ENCODE measurements around the gene NCOR2.

Gene NCOR2

GRCh38 chr12:124570810-124571209 is 3.4 kb upstream of the NCOR2 start:
- ChIA-PET POLR2A (no interaction called here), CTCF (interaction anchor here (0.6 to 1.9 kb wide), 8 partner anchors 8 to 111 kb away, joined by 3 to 8 read pairs (median 3); no protein-coding TSS in a partner anchor)
- H3K36me3 ChIP-seq (ENCODE audit: control insufficient read depth in 4 of 4, insufficient read depth in 4 of 4, low read length in 3 of 4) = no peaks in the 10 kb centered on the region
- H3K9me3 ChIP-seq (ENCODE audit: control extremely low read depth in 1 of 5, control insufficient read depth in 4 of 5, insufficient read depth in 2 of 5, low read depth in 1 of 5, low read length in 4 of 5) = no peaks in the 10 kb centered on the region
- no peaks in the 10 kb centered on the region for H3K27me3 ChIP-seq (replicated peaks in 2 of 5; ENCODE audit: control insufficient read depth in 4 of 5, insufficient read depth in 5 of 5, low read length in 4 of 5)
- no peak for DNase-seq
- no peak overlapping the region for H3K27ac ChIP-seq (ENCODE audit: insufficient read depth in 1 of 2, low read depth in 1 of 2, low read length in 2 of 2, poor library complexity in 1 of 2, severe bottlenecking in 2 of 2)
- H3K4me1 ChIP-seq (ENCODE audit: control extremely low read depth in 1 of 4, control insufficient read depth in 4 of 4, insufficient read depth in 4 of 4, low read length in 3 of 4) = peaks cover 0 to 38% (median 36%) of the 10 kb centered on the region in 4 experiments
- WGBS (ENCODE audit: insufficient coverage) = 100% methylated on average over 1 of the region's 1 CpG
- H3K4me3 ChIP-seq (ENCODE audit: control insufficient read depth in 1 of 7, extremely low read depth in 1 of 7, insufficient read depth in 4 of 7, low read depth in 2 of 7, low read length in 6 of 7) = no peak overlapping the region

- WGBS (ENCODE audit: insufficient coverage) = 95% methylated on average over 17 of the region's 17 CpGs
- peaks cover 3 to 50% (median 46%) of the 10 kb centered on the region in 4 experiments for H3K4me1 ChIP-seq (ENCODE audit: control extremely low read depth in 1 of 4, control insufficient read depth in 4 of 4, insufficient read depth in 4 of 4, low read length in 3 of 4)
- H3K27ac ChIP-seq (ENCODE audit: insufficient read depth in 1 of 2, low read depth in 1 of 2, low read length in 2 of 2, poor library complexity in 1 of 2, severe bottlenecking in 2 of 2) = no peak overlapping the region
- CTCF ChIA-PET = interaction anchor here (0.6 to 2.2 kb wide), 27 partner anchors 10 to 290 kb away, joined by 3 to 8 read pairs (median 4); no protein-coding TSS in a partner anchor
- no peak for DNase-seq
- H3K4me3 ChIP-seq (ENCODE audit: control insufficient read depth in 1 of 7, extremely low read depth in 1 of 7, insufficient read depth in 4 of 7, low read depth in 2 of 7, low read length in 6 of 7) = no peak overlapping the region
- no peaks in the 10 kb centered on the region for H3K36me3 ChIP-seq (ENCODE audit: control insufficient read depth in 4 of 4, insufficient read depth in 4 of 4, low read length in 3 of 4)
- no peaks in the 10 kb centered on the region for H3K27me3 ChIP-seq (replicated peaks in 2 of 5; ENCODE audit: control insufficient read depth in 4 of 5, insufficient read depth in 5 of 5, low read length in 4 of 5)
- POLR2A ChIA-PET = no interaction called here
- H3K9me3 ChIP-seq (ENCODE audit: control extremely low read depth in 1 of 5, control insufficient read depth in 4 of 5, insufficient read depth in 2 of 5, low read depth in 1 of 5, low read length in 4 of 5) = no peaks in the 10 kb centered on the region
Measured at GRCh38 chr12:124569375-124570148, 2.1 kb upstream of the NCOR2 start.

GRCh38 chr12:124568431-124569374 is 1.3 kb upstream of the NCOR2 start:
- CTCF ChIA-PET = interaction anchor here (0.7 to 8.3 kb wide), 22 partner anchors 11 to 203 kb away, joined by 3 to 62 read pairs (median 4); no protein-coding TSS in a partner anchor

GRCh38 chr12:124567673-124568373 is 411 bp upstream of the NCOR2 start:
- CTCF ChIA-PET = interaction anchor here (0.6 to 8.3 kb wide), 6 partner anchors 15 to 195 kb away, joined by 3 to 62 read pairs (median 4); no protein-coding TSS in a partner anchor

More at GRCh38 chr12:124568431-124569374, 1.3 kb upstream of the NCOR2 start:
- 27% methylated on average over 11 of the region's 28 CpGs for WGBS (ENCODE audit: insufficient coverage)
- peak overlapping the region in 4 of 7 experiments; percentile 65 to 84 (median 76) for H3K4me3 ChIP-seq (ENCODE audit: control insufficient read depth in 1 of 7, extremely low read depth in 1 of 7, insufficient read depth in 4 of 7, low read depth in 2 of 7, low read length in 6 of 7)
- H3K27me3 ChIP-seq (replicated peaks in 2 of 5; ENCODE audit: control insufficient read depth in 4 of 5, insufficient read depth in 5 of 5, low read length in 4 of 5) = no peaks in the 10 kb centered on the region
- H3K9me3 ChIP-seq (ENCODE audit: control extremely low read depth in 1 of 5, control insufficient read depth in 4 of 5, insufficient read depth in 2 of 5, low read depth in 1 of 5, low read length in 4 of 5) = no peaks in the 10 kb centered on the region
- H3K27ac ChIP-seq (ENCODE audit: insufficient read depth in 1 of 2, low read depth in 1 of 2, low read length in 2 of 2, poor library complexity in 1 of 2, severe bottlenecking in 2 of 2) = peak overlapping the region in 1 of 2 experiments; percentile 73
- peaks cover 5 to 50% (median 46%) of the 10 kb centered on the region in 4 experiments for H3K4me1 ChIP-seq (ENCODE audit: control extremely low read depth in 1 of 4, control insufficient read depth in 4 of 4, insufficient read depth in 4 of 4, low read length in 3 of 4)
- peak; percentile 94 to 97 (median 96) for DNase-seq
- POLR2A ChIA-PET = interaction anchor here (0.7 to 0.9 kb wide), 2 partner anchors 14 to 41 kb away, joined by 3 to 4 read pairs; no protein-coding TSS in a partner anchor
- H3K36me3 ChIP-seq (ENCODE audit: control insufficient read depth in 4 of 4, insufficient read depth in 4 of 4, low read length in 3 of 4) = no peaks in the 10 kb centered on the region

GRCh38 chr12:124566161-124566996 is 1.0 kb downstream of the NCOR2 start:
- POLR2A ChIA-PET = interaction anchor here (0.9 to 2.5 kb wide), 4 partner anchors 12 to 45 kb away, joined by 3 to 15 read pairs (median 4); no protein-coding TSS in a partner anchor
- peak overlapping the region; percentile 64 to 92 (median 80) for H3K4me3 ChIP-seq (ENCODE audit: control insufficient read depth in 1 of 7, extremely low read depth in 1 of 7, insufficient read depth in 4 of 7, low read depth in 2 of 7, low read length in 6 of 7)
- no peaks in the 10 kb centered on the region for H3K27me3 ChIP-seq (replicated peaks in 2 of 5; ENCODE audit: control insufficient read depth in 4 of 5, insufficient read depth in 5 of 5, low read length in 4 of 5)
- peaks cover 5 to 66% (median 50%) of the 10 kb centered on the region in 4 experiments for H3K4me1 ChIP-seq (ENCODE audit: control extremely low read depth in 1 of 4, control insufficient read depth in 4 of 4, insufficient read depth in 4 of 4, low read length in 3 of 4)
- peak overlapping the region; percentile 64 to 87 for H3K27ac ChIP-seq (ENCODE audit: insufficient read depth in 1 of 2, low read depth in 1 of 2, low read length in 2 of 2, poor library complexity in 1 of 2, severe bottlenecking in 2 of 2)
- CTCF ChIA-PET = interaction anchor here (0.6 to 8.3 kb wide), 7 partner anchors 13 to 469 kb away, joined by 3 to 62 read pairs (median 3); no protein-coding TSS in a partner anchor
- H3K9me3 ChIP-seq (ENCODE audit: control extremely low read depth in 1 of 5, control insufficient read depth in 4 of 5, insufficient read depth in 2 of 5, low read depth in 1 of 5, low read length in 4 of 5) = no peaks in the 10 kb centered on the region
- 0% methylated on average over 40 of the region's 56 CpGs for WGBS (ENCODE audit: insufficient coverage)
- peak; percentile 45 to 72 (median 47) for DNase-seq
- no peaks in the 10 kb centered on the region for H3K36me3 ChIP-seq (ENCODE audit: control insufficient read depth in 4 of 4, insufficient read depth in 4 of 4, low read length in 3 of 4)

More at GRCh38 chr12:124567673-124568373, 411 bp upstream of the NCOR2 start:
- Histone ChIP-seq H3K27ac (ENCODE audit: insufficient read depth in 1 of 2, low read depth in 1 of 2, low read length in 2 of 2, poor library complexity in 1 of 2, severe bottlenecking in 2 of 2) (peak overlapping the region in 1 of 2 experiments; percentile 73), H3K9me3 (ENCODE audit: control extremely low read depth in 1 of 5, control insufficient read depth in 4 of 5, insufficient read depth in 2 of 5, low read depth in 1 of 5, low read length in 4 of 5) (no peaks in the 10 kb centered on the region), H3K27me3 (replicated peaks in 2 of 5; ENCODE audit: control insufficient read depth in 4 of 5, insufficient read depth in 5 of 5, low read length in 4 of 5) (no peaks in the 10 kb centered on the region), H3K4me3 (ENCODE audit: control insufficient read depth in 1 of 7, extremely low read depth in 1 of 7, insufficient read depth in 4 of 7, low read depth in 2 of 7, low read length in 6 of 7) (peak overlapping the region; percentile 43 to 84 (median 65)), H3K4me1 (ENCODE audit: control extremely low read depth in 1 of 4, control insufficient read depth in 4 of 4, insufficient read depth in 4 of 4, low read length in 3 of 4) (peaks cover 5 to 52% (median 43%) of the 10 kb centered on the region in 4 experiments), H3K36me3 (ENCODE audit: control insufficient read depth in 4 of 4, insufficient read depth in 4 of 4, low read length in 3 of 4) (no peaks in the 10 kb centered on the region)
- POLR2A ChIA-PET = interaction anchor here (0.5 to 2.5 kb wide), 5 partner anchors 13 to 120 kb away, joined by 3 to 15 read pairs (median 3); no protein-coding TSS in a partner anchor
- WGBS (ENCODE audit: insufficient coverage) = 1% methylated on average over 35 of the region's 50 CpGs
- DNase-seq = peak; percentile 80 to 90 (median 82)
